T-helper 22 cell (primary cell): ENCODE measurements around the gene EIF4E1B.

Experiments used
- DNase-seq: peaks from one replicate; pipeline ENCODE4 v3.0.0-alpha.2; 2020; ENCODE audit warnings: low read depth

The EIF4E1B gene

GRCh38 chr5:176664479-176664878, 34.0 kb downstream of the EIF4E1B start:
- no peak for DNase-seq

- DNase-seq: no peak
These were observed 34.4 kb downstream of the EIF4E1B start for GRCh38 chr5:176664886-176665285.

- DNase-seq: no peak
These were observed 35.0 kb downstream of the EIF4E1B start for GRCh38 chr5:176665517-176665916.

- DNase-seq: no peak
These were observed 37.2 kb downstream of the EIF4E1B start for GRCh38 chr5:176667637-176668036.

- DNase-seq: no peak
These were observed 40.0 kb downstream of the EIF4E1B start for GRCh38 chr5:176670449-176670848.

GRCh38 chr5:176671399-176671798, 40.9 kb downstream of the EIF4E1B start:
- no peak for DNase-seq

- DNase-seq: no peak
These were observed 41.6 kb downstream of the EIF4E1B start for GRCh38 chr5:176671890-176672747.

GRCh38 chr5:176673651-176674583, 43.4 kb downstream of the EIF4E1B start:
- no peak for DNase-seq

- DNase-seq: no peak
These were observed 44.3 kb downstream of the EIF4E1B start for GRCh38 chr5:176674799-176675198.

- DNase-seq: no peak
These were observed 45.3 kb downstream of the EIF4E1B start for GRCh38 chr5:176675676-176676360.

- DNase-seq: no peak
These were observed 45.9 kb downstream of the EIF4E1B start for GRCh38 chr5:176676361-176676824.

GRCh38 chr5:176677209-176677939, 46.9 kb downstream of the EIF4E1B start:
- no peak for DNase-seq

- no peak for DNase-seq
These were observed 48.1 kb downstream of the EIF4E1B start for GRCh38 chr5:176678584-176678983.

GRCh38 chr5:176679365-176680225, 49.1 kb downstream of the EIF4E1B start:
- no peak for DNase-seq

GRCh38 chr5:176680226-176680563, 49.7 kb downstream of the EIF4E1B start:
- DNase-seq: no peak

- no peak for DNase-seq
These were observed 51.6 kb downstream of the EIF4E1B start for GRCh38 chr5:176682016-176682531.

GRCh38 chr5:176685010-176685409, 54.5 kb downstream of the EIF4E1B start:
- no peak for DNase-seq

- no peak for DNase-seq
These were observed 56.8 kb downstream of the EIF4E1B start for GRCh38 chr5:176687247-176687646.

- DNase-seq: no peak
These were observed 57.4 kb downstream of the EIF4E1B start for GRCh38 chr5:176687881-176688280.

- DNase-seq: no peak
These were observed 60.4 kb downstream of the EIF4E1B start for GRCh38 chr5:176690911-176691310.
